Posterior cingulate gyrus (tissue), 11 donors: ENCODE data around the gene PXT1.
"Not testable (repeated sequence)": the region's sequence is repeated elsewhere in the genome, so short reads cannot be mapped to it uniquely, and the experiment has no call there.

Experiments
- DNase-seq, 10 donors: peaks; one replicate each; pipeline versions ENCODE4 v3.0.0 to v3.0.0-alpha.2; 2020 to 2021; ENCODE audit warnings: mixed read lengths in 3 of 10
- intact Hi-C: fragments of 100-400 bp; cut with DNase I; formaldehyde crosslinking; loops from one replicate; pipeline ENCODE4 v1.15.1; 2023

The PXT1 gene, protein sequence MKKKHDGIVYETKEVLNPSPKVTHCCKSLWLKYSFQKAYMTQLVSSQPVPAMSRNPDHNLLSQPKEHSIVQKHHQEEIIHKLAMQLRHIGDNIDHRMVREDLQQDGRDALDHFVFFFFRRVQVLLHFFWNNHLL

DNA sequence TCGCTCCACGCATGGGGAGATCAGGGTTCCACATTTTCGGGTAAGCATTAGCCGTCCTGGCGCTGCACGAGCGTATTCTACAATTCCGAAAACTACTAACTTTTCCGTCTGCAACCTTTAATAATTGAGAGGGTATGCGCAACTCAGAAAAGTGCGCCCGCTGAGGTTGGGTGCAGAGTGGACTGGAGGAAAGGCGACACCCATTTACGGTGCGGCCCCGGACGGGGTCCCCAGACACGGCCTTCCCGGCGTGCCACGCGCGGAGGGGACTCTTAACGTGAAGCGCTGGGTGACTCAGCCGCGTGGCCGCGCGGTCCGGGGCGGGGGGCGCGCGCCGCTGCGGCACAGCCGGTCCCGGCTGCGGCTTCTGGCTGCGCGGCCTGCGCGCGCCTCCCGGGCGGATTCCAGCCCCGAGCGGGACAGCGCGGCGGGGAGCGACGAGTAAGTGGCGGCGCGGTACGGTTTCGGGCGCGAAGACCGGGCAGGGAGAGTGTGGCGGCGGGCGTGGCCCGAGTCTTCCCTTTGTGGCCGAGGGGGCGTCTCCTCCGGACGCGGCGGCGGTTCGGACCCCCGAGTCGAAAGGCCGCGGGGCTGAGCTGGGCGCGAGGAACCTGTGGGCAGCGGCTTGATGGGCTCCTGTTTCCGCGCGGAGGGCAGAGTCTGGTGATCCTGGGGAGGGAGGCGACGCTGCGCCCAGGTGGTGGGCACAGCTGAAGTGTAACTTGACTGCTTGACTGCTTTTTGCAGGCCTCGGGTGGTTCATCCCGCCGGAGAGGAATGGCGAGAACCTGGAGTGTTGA is at the start of gene PXT1, which contains the start of gene KCTD20:
PXT1 (minus strand) TSS at position 184 of the 800 bp plus-strand sequence. CDS start 16,772 bp downstream, outside the sequence.
KCTD20 (plus strand) TSS at position 330 of the 800 bp plus-strand sequence. CDS start 27,098 bp downstream, outside the sequence.
- peak; percentile 83 to 97 (median 86) for DNase-seq
- intact Hi-C loops = loop anchor here (1.0 to 5.0 kb wide), 4 partner anchors 20 to 246 kb away; partner anchors contain the start of genes BRPF3, SRSF3 and STK38

DNA sequence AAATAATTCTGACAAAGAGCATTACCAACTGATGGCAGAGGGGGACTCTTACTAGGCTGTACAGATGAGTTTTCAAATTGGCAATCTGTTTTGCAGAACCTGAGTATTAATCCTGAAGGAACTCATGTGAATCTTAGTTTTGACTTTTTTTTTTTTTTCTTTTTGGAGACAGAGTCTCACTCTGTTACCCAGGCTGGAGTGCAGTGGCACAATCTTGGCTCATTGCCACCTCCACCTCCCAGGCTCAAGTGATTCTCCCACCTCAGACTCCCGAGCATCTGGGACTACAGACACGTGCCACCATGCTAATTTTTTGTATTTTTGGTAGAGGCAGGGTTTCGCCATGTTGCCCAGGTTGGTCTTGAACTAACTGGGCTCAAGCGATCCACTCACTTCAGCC is 49.4 kb upstream of the PXT1 start:
- DNase-seq = no peak
- intact Hi-C loops = no loop called here

DNA sequence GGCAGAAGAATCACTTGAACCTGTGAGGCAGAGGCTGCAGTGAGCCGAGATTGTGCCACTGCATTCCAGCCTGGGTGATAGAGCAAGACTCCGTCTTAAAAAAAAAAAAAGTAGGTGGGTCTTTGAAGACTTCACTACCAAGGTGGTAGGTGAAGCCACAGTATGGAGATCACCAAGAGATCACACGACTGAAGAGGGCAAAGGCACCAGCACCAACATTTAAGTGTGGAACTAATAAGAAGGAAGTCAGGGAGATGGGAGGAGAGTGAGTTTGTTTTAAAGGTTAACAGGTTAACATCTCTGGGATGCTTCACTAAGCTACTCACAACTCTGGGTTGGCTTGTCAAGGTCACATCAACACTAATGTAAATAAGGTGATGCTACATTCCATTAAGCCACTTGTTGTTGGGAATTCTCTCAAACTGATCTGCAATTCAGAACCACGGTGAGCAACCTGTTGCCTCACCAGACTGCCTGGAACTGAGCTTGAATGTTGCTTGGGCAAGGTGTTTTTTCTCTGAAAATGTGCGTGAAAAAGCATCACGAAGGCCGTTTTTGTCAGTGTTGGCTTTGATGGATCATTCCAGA is 48.8 kb upstream of the PXT1 start:
- intact Hi-C loops = no loop called here
- DNase-seq = no peak

DNA sequence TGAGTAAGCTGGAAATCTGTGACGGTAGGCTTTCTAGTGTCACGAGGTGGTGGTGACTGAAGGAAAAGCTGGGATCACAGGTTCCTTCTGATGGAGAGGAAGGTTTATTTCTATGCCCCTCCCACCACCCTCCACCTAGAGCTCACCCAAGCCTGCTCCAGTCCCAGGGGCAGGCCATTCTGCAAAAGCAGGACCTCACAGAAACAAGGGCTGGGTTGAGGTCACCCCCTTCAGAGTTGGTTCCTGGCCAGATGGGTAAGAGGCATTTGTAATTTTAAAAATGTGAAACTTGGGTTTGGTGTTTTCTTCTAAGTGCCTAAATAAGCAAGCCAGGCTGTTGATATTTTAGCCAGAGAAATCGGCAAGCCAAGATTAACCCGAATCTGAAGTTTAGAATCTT is 46.8 kb upstream of the PXT1 start:
- intact Hi-C loops = no loop called here
- DNase-seq = no peak

DNA sequence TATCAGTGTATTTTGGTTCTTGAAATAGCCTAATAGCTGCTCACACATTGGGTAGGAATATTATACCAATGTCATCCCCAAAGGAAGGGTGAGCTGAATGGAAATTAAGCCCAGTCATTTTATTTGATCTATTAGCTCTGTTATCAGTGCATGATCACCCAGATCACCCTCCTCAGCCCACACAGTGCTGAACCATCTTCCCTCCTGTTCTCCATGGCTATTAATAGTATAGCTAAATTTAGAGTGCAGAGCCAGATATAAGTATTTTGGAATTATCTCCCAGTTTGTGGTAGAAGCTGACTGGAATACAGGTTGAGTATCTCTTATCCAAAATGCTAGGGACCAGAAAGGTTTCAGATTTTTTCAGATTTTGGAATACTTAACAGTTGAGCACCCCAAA is 45.6 kb upstream of the PXT1 start:
- intact Hi-C loops = no loop called here
- DNase-seq = no peak

DNA sequence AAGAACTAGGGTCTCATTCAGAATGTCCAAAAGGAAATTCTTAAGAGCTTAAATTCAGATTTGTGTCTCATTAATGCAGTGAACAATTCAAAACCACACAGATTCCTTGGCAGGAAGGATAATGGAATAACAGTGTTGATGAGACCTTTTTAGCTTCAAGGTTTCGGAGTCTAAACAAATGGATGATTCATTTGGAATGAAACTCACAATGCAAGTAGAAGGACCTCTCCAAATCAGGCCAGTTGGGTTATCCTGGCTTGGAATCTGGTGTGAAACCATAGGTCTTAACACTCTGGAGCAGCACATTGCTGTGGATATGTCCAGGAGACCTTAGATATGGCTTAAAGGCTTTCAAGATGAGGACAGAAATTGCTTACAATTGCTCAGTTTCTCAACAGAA is 45.0 kb upstream of the PXT1 start:
- intact Hi-C loops = no loop called here

DNA sequence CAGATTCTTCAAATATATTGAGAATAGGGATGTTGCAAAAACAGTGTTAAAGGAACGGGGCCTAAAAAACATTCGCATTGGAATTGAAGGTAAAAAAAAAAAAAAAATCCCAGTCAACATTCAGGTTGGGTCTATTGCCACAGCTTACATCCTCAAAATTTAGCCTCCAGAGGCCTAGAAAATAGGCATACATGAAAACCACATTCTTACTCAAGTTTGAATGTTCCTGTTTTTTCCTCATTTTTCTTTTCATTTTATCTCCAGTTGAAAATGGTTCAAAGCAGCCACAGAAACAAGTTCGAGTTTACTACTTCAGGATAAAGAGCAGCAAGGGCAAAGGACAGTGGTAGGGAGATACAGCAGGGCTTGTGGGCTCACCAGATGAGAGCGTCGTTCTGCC is 42.1 kb upstream of the PXT1 start:
- intact Hi-C loops = no loop called here
- no peak for DNase-seq

More for the DNA sequence above, 45.0 kb upstream of the PXT1 start:
- DNase-seq = no peak

DNA sequence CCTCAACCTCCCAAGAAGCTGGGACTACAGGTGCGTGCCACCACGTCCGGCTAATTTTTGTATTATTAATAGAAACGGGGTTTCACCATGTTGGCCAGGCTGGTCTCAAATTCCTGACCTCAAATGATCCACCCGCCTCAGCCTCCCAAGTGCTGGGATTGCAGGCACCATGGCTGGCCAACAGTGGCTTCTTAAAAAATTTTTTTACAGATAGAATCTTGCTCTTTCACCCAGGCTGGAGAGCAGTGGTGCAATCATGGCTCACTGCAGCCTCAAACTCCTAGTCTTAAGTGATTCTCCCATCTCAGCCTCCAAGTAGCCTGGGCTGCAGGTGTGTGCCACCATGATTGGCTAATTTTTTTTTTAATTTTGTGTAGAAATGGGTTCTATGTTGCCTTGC is 40.7 kb upstream of the PXT1 start:
- DNase-seq, intact Hi-C loops: not testable (repeated sequence)

DNA sequence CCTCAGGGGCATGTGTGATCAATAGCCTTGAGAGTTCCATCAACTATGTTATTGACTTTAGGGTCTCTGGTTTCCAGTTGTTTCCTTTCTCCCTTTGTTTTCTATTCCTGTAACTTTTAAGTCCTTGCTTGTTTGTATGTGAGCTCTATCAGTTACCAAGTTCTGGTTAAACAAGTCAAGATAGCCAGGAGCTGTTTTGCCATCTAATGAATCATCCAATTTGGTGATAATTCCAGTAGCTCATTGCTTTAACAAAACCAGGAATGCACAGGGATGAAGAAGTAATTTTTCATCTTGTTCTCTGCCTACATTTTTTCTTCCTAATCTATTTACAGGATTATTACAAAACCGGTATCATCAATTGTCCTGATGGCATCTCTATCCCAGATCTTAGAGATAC is 36.6 kb upstream of the PXT1 start:
- DNase-seq = no peak
- intact Hi-C loops = no loop called here

DNA sequence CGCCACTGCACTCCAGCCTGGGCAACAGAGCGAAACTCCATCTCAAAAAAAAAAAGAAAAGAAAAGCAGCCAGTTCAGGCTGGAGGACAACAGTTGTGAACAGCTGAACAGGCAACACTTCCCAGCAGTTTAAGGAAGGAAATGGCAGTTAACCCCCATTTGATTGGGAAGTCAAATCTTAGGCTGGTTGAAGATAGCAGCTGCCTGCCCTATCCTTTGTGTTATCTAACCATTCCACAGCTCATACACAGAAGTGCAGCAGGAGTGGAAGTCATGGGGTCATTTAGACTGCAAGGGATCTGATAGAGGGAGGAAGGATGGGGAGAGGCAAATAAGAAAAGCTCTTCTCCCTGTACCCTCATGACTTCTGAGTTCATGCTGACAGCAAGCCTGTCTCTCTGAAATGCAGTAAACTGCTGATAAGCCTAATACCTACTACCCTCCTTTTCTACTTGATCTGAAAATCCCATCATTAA is 35.4 kb upstream of the PXT1 start:
- no peak for DNase-seq
- intact Hi-C loops = no loop called here

DNA sequence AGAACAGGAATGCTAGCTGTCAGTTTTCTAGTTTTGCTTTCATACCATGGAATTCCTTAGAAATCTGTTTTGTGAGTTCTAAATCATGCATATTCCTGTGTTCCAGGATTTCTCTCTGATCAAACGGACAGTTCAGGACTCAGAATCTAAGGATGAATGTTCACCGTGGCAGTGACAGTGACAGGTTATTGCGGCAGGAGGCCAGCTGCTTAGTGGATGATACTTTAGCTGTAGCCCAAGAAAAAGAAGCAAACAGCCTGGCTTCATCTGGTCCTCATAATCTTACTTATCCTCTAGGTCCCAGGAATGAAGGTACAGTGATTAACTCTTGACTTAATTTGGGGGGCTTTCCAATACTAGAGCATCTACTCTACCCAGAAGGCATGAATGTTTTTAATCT is 27.3 kb upstream of the PXT1 start:
- intact Hi-C loops = no loop called here
- DNase-seq = no peak

DNA sequence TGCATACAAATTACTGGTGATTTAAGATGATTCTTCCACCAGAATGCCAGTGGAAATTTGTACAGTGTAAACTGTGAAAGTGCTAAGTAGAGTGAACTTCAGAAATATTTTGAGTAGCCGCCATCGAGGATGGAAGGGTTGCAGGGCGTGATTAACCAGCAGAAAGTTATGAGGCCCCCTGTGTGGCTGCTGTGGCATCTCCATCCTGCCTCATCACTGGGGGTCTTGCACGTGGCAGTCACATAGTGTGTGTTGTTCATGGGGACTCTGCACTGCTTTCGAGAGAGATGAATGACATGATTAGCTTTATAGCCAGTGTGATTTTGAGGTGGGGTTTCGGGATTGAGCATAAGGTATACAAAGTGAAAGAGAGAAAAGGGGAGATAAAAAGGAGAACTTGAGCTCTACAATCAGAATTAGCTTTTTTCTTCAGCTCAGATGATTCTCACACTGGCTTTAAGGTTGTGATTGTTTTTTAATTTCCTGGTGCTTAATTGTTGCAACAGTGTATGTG is 26.6 kb upstream of the PXT1 start:
- no peak for DNase-seq
- intact Hi-C loops = no loop called here

DNA sequence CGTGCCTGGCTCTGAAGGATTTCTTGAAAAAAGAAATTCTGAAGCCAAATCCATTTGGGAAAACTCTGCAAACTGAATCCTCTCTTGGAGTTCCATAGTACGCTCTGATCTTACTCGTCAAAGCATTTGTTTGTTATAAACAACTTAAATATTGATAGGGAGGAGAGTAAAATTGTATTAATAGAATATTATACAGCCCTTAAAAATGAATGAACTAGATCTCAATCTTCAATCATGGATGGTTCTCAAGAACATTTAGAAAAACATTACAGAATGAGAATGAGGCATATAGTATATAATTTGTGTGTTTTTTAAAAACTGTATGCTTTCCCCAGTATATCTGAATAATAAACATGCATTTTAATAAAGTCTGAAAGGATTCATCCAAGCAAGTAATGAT is 25.0 kb upstream of the PXT1 start:
- intact Hi-C loops = no loop called here
- no peak for DNase-seq

DNA sequence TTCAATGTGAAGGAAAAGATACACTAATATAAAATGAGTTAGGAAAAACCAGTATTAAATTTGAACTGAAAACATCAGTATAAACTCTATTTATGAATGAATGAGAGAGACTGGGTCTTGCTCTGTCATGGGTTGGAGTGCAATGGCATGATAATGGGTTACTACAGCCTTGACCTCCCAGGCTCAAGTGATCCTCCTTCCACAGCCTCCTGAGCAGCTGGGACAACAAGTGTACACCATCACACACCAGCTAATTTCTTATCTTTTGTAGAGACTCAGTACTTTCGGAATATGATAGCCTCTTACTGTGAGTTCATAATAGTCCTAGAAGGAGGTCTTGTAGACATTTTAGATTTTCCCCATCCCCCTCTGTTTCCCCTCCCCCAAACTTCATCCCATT is 21.6 kb upstream of the PXT1 start:
- no peak for DNase-seq
- intact Hi-C loops = no loop called here

DNA sequence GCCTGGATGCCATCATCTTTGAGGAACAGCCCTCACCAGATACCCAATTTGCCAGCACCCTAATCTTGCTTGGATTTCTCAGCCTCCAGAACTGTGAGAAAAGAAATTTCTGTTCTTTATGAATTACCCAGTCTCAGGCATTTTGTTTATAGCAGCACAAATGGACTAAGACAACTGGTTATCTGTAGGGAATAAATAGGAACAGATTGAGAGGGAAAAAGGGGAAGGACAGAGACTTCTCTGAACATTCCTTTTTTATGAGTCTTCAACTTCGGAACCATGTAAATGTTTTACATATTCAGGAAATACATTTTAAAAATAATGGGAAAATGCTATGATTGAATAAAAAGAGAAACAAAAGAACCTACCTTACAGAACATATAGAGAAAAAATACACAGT is 21.0 kb upstream of the PXT1 start:
- intact Hi-C loops = no loop called here

DNA sequence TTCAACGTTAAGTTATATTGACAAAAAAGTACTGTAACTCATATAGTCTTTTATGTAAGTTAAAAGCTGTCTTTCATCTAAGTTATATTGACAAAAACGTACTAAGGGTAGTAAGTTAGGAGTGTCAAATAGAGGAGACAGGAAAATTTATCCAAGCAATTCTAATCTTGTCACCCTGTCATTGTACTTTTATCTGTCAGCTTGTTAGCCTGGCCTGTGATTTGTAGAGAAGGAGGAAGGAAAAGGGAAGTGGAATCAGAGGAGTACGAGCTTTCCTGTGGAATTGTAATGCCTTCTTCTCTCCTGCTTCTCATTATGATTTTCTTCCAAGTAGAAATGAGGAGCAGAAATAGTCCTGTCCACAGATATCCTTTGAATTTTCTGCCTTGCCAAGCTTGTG is 19.0 kb upstream of the PXT1 start:
- intact Hi-C loops = no loop called here
- no peak for DNase-seq

More for the DNA sequence above, 21.0 kb upstream of the PXT1 start:
- DNase-seq = no peak

DNA sequence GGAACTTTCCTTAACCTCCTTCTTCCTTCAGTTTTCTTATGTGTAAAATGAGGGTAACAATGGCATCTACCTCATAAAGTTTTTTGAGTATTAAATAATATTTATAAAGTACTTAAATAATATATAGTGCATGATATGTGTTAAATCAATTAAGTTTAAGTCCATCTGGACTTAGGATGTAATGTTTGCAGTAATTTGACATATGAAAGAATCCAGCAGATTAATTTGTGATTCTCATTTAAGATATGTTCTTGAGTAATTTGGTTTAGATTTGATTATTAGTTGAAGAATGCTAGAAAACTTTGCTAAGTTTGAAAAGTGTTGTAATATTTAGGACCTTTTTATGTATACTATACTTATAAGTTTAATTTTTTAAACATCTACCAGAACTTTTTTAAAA is 18.3 kb upstream of the PXT1 start:
- intact Hi-C loops = no loop called here

DNA sequence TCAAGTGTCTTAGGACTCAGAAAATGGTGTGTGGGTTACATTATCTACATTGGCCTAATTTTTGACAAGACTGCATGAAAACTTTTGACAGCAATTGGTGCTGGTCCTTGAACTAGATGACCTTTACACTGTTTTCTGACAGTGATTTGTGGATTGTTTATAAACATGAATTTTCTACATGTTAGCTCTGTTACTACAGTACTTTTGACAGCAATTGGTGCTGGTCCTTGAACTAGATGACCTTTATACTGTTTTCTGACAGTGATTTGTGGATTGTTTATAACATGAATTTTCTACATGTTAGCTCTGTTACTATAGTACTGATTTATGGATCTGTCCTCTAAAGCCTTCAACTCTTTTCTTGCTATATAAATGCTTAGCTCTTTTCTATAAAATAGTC is 16.8 kb upstream of the PXT1 start:
- no peak for DNase-seq
- intact Hi-C loops = no loop called here

More for the DNA sequence above, 18.3 kb upstream of the PXT1 start:
- no peak for DNase-seq

DNA sequence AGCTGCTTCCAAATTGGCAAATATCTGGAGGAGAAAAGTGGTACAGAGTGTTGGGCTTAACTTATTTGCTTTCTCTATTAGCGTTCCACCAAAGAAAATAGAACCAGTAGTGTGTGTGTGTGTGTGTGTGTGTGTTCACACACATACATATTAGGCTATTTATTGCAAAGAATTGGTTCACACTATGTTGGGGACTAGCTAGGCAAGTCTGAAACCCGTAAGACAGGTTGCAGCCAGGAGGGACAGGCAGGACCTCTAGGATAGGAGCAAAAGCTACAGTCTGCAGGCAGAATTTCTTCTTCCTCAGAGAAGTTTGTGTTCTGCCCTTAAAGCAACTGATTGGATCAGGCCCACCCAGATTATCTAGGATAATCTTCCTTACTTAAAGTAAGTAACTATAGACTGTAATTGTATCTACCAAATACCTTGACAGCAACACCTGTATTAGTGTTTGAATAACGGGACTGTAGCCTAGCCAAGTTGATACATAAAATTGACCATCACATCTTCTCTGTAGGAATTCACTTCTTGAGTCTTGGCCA is 12.9 kb upstream of the PXT1 start:
- intact Hi-C loops = no loop called here

DNA sequence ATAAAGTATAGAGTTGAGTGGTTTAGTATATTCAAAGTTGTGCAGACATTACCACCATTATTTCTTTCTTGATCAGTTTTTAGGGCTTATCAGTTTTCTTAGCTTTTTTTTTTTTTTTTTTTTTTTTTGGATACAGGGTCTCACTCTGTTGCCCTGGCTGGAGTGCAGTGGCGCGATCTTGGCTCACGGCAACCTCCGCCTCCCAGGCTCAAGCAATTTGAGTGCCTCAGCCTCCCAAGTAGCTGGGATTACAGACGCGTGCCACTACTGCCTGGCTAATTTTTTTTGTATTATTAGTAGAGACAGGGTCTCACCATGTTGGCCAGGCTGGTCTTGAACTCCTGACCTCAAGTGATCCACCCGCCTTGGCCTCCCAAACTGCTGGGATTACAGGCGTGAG is 10.2 kb upstream of the PXT1 start:
- intact Hi-C loops = not testable (repeated sequence)

More for the DNA sequence above, 12.9 kb upstream of the PXT1 start:
- DNase-seq = no peak

DNA sequence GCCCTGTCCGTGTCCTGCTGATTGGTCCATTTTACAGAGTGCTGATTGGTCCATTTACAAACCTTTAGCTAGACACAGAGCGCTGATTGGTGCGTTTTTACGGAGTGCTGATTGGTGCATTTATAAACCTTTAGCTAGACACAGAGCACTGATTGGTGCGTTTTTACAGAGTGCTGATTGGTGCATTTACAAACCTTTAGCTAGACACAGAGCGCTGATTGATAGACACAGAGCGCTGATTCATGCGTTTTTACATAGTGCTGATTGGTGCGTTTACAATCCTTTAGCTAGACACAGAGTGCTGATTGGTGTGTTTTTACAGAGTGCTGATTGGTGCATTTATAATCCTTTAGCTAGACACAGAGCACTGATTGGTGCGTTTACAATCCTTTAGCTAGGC is 6.5 kb upstream of the PXT1 start:
- DNase-seq, intact Hi-C loops: not testable (repeated sequence)

More for the DNA sequence above, 10.2 kb upstream of the PXT1 start:
- DNase-seq = not testable (repeated sequence)
